Neuronal stem cell (in vitro differentiated cells): ENCODE measurements around the gene FTSJ3.

Source experiments
- DNase-seq: peaks from one replicate; pipeline ENCODE4 v3.0.0-alpha.2; 2013; ENCODE audit warnings: low spot score
- H2AFZ ChIP-seq: one replicate; pipeline ENCODE4 v1.6.1; 2013; ENCODE audit warnings: mild to moderate bottlenecking, low read length, inconsistent platforms
- H2AK5ac ChIP-seq: 2 replicates; pipeline ENCODE4 v1.6.1; 2013; ENCODE audit warnings: low read depth, mild to moderate bottlenecking, inconsistent platforms, low read length, moderate library complexity, mixed read lengths
- H2BK120ac ChIP-seq: 2 replicates; pipeline ENCODE4 v1.6.1; 2013; ENCODE audit warnings: low read depth, mild to moderate bottlenecking, inconsistent platforms, low read length, moderate library complexity, mixed read lengths
- H2BK12ac ChIP-seq: one replicate; pipeline ENCODE4 v1.6.1; 2013; ENCODE audit warnings: low read length, inconsistent platforms
- H2BK15ac ChIP-seq: 2 replicates; pipeline ENCODE4 v1.6.1; 2013; ENCODE audit warnings: mild to moderate bottlenecking, low read length, inconsistent platforms, mixed read lengths
- H2BK5ac ChIP-seq: one replicate; pipeline ENCODE4 v1.6.1; 2013; ENCODE audit warnings: inconsistent platforms, mild to moderate bottlenecking, low read length, moderate library complexity
- H3K14ac ChIP-seq: one replicate; pipeline ENCODE4 v1.6.1; 2013; ENCODE audit warnings: low read length, inconsistent platforms
- H3K18ac ChIP-seq: 2 replicates; pipeline ENCODE4 v1.6.1; 2013; ENCODE audit warnings: low read length, inconsistent platforms
- H3K23ac ChIP-seq: 2 replicates; pipeline ENCODE4 v1.6.1; 2013; ENCODE audit warnings: low read depth, mild to moderate bottlenecking, mixed read lengths, low read length, inconsistent platforms; ENCODE audit not compliant: poor library complexity
- H3K27ac ChIP-seq: replicated peaks from 3 replicates; pipeline ENCODE4 v1.5.1; 2013; ENCODE audit warnings: low read length, inconsistent platforms
- H3K27me3 ChIP-seq, 3 experiments: 2 replicates each; pipeline ENCODE4 v1.6.1; 2013; ENCODE audit warnings: low read length in 3 of 3, mild to moderate bottlenecking in 2 of 3, inconsistent platforms in 1 of 3, low read depth in 1 of 3, mixed read lengths in 1 of 3, moderate library complexity in 1 of 3; ENCODE audit not compliant: control insufficient read depth in 3 of 3, insufficient read depth in 3 of 3
- H3K36me3 ChIP-seq, 2 donors: replicated peaks in 1 of 2; 2 replicates each; pipeline ENCODE4 v1.6.1; 2013; ENCODE audit warnings: low read length in 2 of 2; ENCODE audit not compliant: control insufficient read depth in 2 of 2, insufficient read depth in 2 of 2
- H3K4ac ChIP-seq: 2 replicates; pipeline ENCODE4 v1.6.1; 2013; ENCODE audit warnings: inconsistent platforms, mild to moderate bottlenecking, low read length, moderate library complexity
- H3K4me1 ChIP-seq, 2 donors: 1 replicate in 1 of 2; 2 replicates in 1 of 2; pipeline ENCODE4 v1.6.1; 2013; ENCODE audit warnings: low read length in 2 of 2, low read depth in 1 of 2; ENCODE audit not compliant: control insufficient read depth in 2 of 2, insufficient read depth in 1 of 2
- H3K4me2 ChIP-seq: one replicate; pipeline ENCODE4 v1.6.1; 2013; ENCODE audit warnings: mild to moderate bottlenecking, low read length, inconsistent platforms; ENCODE audit not compliant: insufficient read depth, poor library complexity, severe bottlenecking
- H3K4me3 ChIP-seq, 2 donors: 2 replicates each; pipeline ENCODE4 v1.5.1; 2013; ENCODE audit warnings: low read length in 2 of 2, mild to moderate bottlenecking in 2 of 2, inconsistent platforms in 1 of 2, moderate library complexity in 1 of 2
- H3K79me1 ChIP-seq: one replicate; pipeline ENCODE4 v1.6.1; 2013; ENCODE audit warnings: low read depth, mild to moderate bottlenecking, inconsistent platforms, low read length, moderate library complexity
- H3K9ac ChIP-seq: one replicate; pipeline ENCODE4 v1.6.1; 2013; ENCODE audit warnings: mild to moderate bottlenecking, low read depth, low read length, inconsistent platforms; ENCODE audit not compliant: poor library complexity
- H3K9me3 ChIP-seq, 2 donors: replicated peaks in 1 of 2; 2 replicates each; pipeline versions ENCODE3 to v1.6.1; 2013; ENCODE audit warnings: low read length in 2 of 2, mild to moderate bottlenecking in 2 of 2, inconsistent platforms in 1 of 2, low read depth in 1 of 2, mixed read lengths in 1 of 2, moderate library complexity in 1 of 2; ENCODE audit not compliant: control insufficient read depth in 2 of 2, insufficient read depth in 1 of 2
- H4K8ac ChIP-seq: one replicate; pipeline ENCODE4 v1.6.1; 2013; ENCODE audit warnings: low read depth, mild to moderate bottlenecking, inconsistent platforms, low read length, moderate library complexity
- H4K91ac ChIP-seq: one replicate; pipeline ENCODE4 v1.6.1; 2013; ENCODE audit warnings: low read length, low read depth, mild to moderate bottlenecking, inconsistent platforms; ENCODE audit not compliant: poor library complexity
- WGBS, 2 donors: extraction: QIAGEN DNeasy Blood & Tissue Kit; methylation state at CpG; one replicate each; pipeline ENCODE4 v1.1.7; 2013; ENCODE audit warnings: missing lambda C conversion rate in 2 of 2, mixed read lengths in 1 of 2; ENCODE audit not compliant: insufficient read length in 2 of 2, insufficient replicate concordance in 1 of 2; ENCODE audit errors: extremely low coverage in 2 of 2; 5-methylcytosine and 5-hydroxymethylcytosine counted together

FTSJ3 gene

DNA sequence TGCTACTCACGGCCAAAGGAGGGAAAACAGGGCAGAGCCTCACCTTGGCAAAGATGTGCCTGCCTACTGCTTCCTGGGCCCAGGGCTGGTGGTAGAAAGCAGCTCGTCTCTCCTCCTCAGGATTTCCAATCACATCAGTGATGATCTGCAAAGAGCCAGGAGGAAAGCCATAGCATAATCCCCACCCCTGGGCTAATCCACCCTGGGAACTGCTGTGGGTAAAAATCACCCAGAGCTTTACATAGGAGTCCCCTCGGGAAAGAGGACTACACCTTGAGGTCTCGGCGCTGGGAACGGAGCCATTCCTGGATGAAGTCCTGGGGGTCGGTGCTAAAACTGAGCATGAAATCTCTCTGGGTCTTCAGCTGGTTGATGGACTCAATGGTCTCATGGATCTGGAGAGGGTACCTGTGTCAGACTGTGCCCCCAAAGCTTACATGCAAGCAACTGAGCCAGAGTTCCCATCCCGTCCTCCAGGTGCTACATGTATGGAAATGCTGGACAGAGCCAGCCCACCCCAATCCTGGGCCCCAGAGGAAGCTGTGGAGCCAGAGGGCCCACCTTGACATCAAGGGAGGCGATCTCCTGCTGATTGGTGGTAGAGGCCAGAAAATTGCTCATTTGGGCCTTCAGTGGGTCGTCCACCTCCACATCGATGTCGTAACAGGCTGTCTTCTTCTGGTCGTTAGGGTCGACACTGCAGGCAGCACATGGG, 5.7 kb upstream of the FTSJ3 start:
- H3K27ac ChIP-seq = no peak overlapping the region
- no peak overlapping the region for H2BK5ac ChIP-seq
- H3K9ac ChIP-seq = no peak overlapping the region
- no peaks in the 10 kb centered on the region for H3K9me3 ChIP-seq
- H3K4me2 ChIP-seq = no peak overlapping the region
- H3K18ac ChIP-seq = no peak overlapping the region
- no peak overlapping the region for H3K4me3 ChIP-seq
- DNase-seq = no peak
- peaks cover 4% of the 10 kb centered on the region for H3K79me1 ChIP-seq
- no peak overlapping the region for H2AK5ac ChIP-seq
- no peak overlapping the region for H4K91ac ChIP-seq
- H3K23ac ChIP-seq = no peak overlapping the region
- no peak overlapping the region for H4K8ac ChIP-seq
- H2AFZ ChIP-seq = no peak overlapping the region
- no peak overlapping the region for H2BK15ac ChIP-seq
- H2BK12ac ChIP-seq = no peak overlapping the region
- H2BK120ac ChIP-seq = no peak overlapping the region
- no peak overlapping the region for H3K4ac ChIP-seq
- H3K14ac ChIP-seq = no peak overlapping the region
- WGBS, 2 donors = no CpG with 5 or more reads among the region's 14 CpGs
- H3K4me1 ChIP-seq = peaks cover 3 to 6% of the 10 kb centered on the region in 2 donors
- H3K27me3 ChIP-seq = no peaks in the 10 kb centered on the region
- H3K36me3 ChIP-seq = peaks cover 60 to 100% of the 10 kb centered on the region in 2 donors

DNA sequence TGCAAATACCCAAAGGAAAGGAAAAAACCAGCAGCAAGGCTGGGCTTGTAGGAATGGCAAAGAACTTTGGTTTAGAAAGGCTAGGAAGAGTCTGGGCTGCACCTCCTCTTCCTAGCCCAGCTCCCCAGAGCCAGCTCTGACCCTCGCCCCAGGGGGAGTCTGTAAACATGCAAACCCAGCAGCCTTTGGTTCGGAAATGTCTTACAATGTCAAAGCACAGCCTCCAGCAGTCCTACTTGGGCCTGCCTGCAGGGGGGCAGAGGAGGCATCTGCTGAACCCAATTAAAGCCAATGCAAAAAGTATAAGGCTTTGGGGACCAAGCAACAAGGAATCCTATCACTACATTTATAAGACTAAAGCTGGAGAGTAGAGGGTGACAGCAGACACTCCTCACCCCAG, 5.0 kb upstream of the FTSJ3 start:
- peaks cover 60 to 93% of the 10 kb centered on the region in 2 donors for H3K36me3 ChIP-seq
- H2BK5ac ChIP-seq = no peak overlapping the region
- no peak overlapping the region for H4K91ac ChIP-seq
- H3K9ac ChIP-seq = no peak overlapping the region
- H3K23ac ChIP-seq = no peak overlapping the region
- H3K4me1 ChIP-seq = peaks cover 6% of the 10 kb centered on the region in 2 donors
- H4K8ac ChIP-seq = no peak overlapping the region
- no CpG with 5 or more reads among the region's 2 CpGs for WGBS, 2 donors
- H3K14ac ChIP-seq = no peak overlapping the region
- no peak overlapping the region for H3K4ac ChIP-seq
- no peak overlapping the region for H3K4me3 ChIP-seq
- peaks cover 3% of the 10 kb centered on the region for H3K79me1 ChIP-seq
- H3K27me3 ChIP-seq = no peaks in the 10 kb centered on the region
- H3K18ac ChIP-seq = no peak overlapping the region
- no peak overlapping the region for H3K4me2 ChIP-seq
- H2BK12ac ChIP-seq = no peak overlapping the region
- no peak overlapping the region for H2BK120ac ChIP-seq
- DNase-seq = no peak
- no peak overlapping the region for H2BK15ac ChIP-seq
- no peaks in the 10 kb centered on the region for H3K9me3 ChIP-seq
- no peak overlapping the region for H3K27ac ChIP-seq
- H2AK5ac ChIP-seq = no peak overlapping the region
- no peak overlapping the region for H2AFZ ChIP-seq

DNA sequence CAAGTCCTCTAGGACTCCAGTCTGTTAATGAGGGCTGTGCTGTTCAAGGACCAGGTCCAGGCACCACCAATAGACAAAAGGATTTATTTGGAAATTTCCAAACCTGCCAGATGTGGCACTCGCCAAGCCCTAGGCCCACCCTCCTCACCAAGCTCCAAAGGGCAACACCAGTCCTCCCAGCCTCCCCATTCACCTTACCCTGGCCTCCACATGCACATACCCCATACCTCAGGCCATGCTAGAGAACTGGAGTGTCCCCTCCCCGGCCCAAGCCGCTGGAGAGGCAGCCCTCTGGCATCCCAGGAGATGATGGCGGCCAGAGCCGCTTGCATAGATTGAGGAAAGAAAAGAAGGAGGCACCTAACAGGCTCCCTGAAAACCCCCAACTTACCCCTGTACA, 4.6 kb upstream of the FTSJ3 start:
- Histone ChIP-seq H3K4me1 (peaks cover 6% of the 10 kb centered on the region in 2 donors), H3K14ac (no peak overlapping the region), H4K91ac (no peak overlapping the region), H3K4ac (no peak overlapping the region), H2BK5ac (no peak overlapping the region), H3K9ac (no peak overlapping the region), H2BK120ac (no peak overlapping the region), H3K27me3 (no peaks in the 10 kb centered on the region), H2BK15ac (no peak overlapping the region), H3K18ac (no peak overlapping the region), H3K27ac (no peak overlapping the region), H2AFZ (no peak overlapping the region), H4K8ac (no peak overlapping the region), H3K9me3 (no peaks in the 10 kb centered on the region), H3K23ac (no peak overlapping the region), H3K4me3 (no peak overlapping the region), H3K79me1 (peaks cover 3% of the 10 kb centered on the region), H2BK12ac (no peak overlapping the region), H3K36me3 (peaks cover 58 to 89% of the 10 kb centered on the region in 2 donors), H3K4me2 (no peak overlapping the region), H2AK5ac (no peak overlapping the region)
- DNase-seq = no peak
- no CpG with 5 or more reads among the region's 5 CpGs for WGBS, 2 donors

DNA sequence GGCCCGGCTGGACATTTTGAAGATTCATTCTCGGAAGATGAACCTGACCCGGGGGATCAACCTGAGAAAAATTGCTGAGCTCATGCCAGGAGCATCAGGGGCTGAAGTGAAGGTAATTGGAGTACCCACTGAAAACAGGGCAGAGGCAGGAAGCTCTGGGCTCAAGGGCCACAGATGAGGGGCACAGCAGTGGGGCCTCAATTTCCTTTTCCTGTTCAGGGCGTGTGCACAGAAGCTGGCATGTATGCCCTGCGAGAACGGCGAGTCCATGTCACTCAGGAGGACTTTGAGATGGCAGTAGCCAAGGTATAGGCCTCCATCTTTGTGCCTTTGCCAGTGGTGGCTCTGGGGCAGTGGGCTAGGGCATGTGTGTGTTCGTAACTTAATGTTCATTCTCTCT, 4.0 kb upstream of the FTSJ3 start:
- H3K9me3 ChIP-seq = no peaks in the 10 kb centered on the region
- no peak overlapping the region for H3K9ac ChIP-seq
- H3K4me3 ChIP-seq = no peak overlapping the region
- no peak overlapping the region for H2AFZ ChIP-seq
- H3K27me3 ChIP-seq = no peaks in the 10 kb centered on the region
- H2BK12ac ChIP-seq = no peak overlapping the region
- H2AK5ac ChIP-seq = no peak overlapping the region
- no peak overlapping the region for H3K14ac ChIP-seq
- DNase-seq = no peak
- H3K79me1 ChIP-seq = peaks cover 3% of the 10 kb centered on the region
- H3K4ac ChIP-seq = no peak overlapping the region
- peaks cover 6 to 8% of the 10 kb centered on the region in 2 donors for H3K4me1 ChIP-seq
- no peak overlapping the region for H3K27ac ChIP-seq
- H4K8ac ChIP-seq = no peak overlapping the region
- H3K4me2 ChIP-seq = no peak overlapping the region
- no peak overlapping the region for H3K18ac ChIP-seq
- no peak overlapping the region for H2BK15ac ChIP-seq
- no peak overlapping the region for H3K23ac ChIP-seq
- H2BK120ac ChIP-seq = no peak overlapping the region
- no CpG with 5 or more reads among the region's 8 CpGs for WGBS, 2 donors
- no peak overlapping the region for H2BK5ac ChIP-seq
- peaks cover 56 to 83% of the 10 kb centered on the region in 2 donors for H3K36me3 ChIP-seq
- no peak overlapping the region for H4K91ac ChIP-seq
